Measurements from ENCODE around the gene MTA1.

Gene MTA1

DNA sequence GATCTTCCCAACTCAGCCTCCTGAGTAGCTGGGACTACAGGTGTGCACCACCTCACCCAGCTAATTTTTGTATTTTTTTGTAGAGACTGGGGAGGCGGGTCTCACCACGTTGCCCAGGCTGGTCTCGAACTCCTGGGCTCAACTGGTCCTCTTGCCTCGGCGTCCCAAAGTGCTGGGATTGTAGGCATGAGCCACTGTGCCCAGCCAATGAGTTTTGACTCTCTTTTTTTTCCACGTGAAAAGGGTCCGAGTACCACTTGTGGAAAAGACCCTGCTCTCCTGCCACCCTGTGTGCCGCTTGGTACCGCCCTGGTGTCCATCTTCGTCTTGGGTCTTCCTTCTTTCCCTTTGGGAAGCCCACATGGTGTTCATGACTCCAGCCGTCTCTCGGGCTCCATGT lies 89.0 kb downstream of the MTA1 start:
- Histone ChIP-seq H3K27me3 (replicated peaks; ENCODE audit: insufficient read depth, low read length) (peaks cover 83% of the 10 kb centered on the region), H3K79me2 (ENCODE audit: low read length) (no peaks in the 10 kb centered on the region), H4K20me1 (ENCODE audit: insufficient read depth, low read length) (no peaks in the 10 kb centered on the region), H3F3A (ENCODE audit: insufficient read depth, low read length) (no peaks in the 10 kb centered on the region), H3K9me3 (replicated peaks; ENCODE audit: insufficient read depth, low read length) (no peaks in the 10 kb centered on the region), H3K4me1 (ENCODE audit: low read length) (no peaks in the 10 kb centered on the region), H2AFZ (ENCODE audit: low read length) (no peak overlapping the region), H3K36me3 (replicated peaks; ENCODE audit: insufficient read depth, low read length) (no peaks in the 10 kb centered on the region), H3K9me2 (replicated peaks; ENCODE audit: insufficient read depth, low read length) (no peaks in the 10 kb centered on the region), H3K9ac (ENCODE audit: low read length) (no peak overlapping the region), H3K4me3 (ENCODE audit: low read length) (no peak overlapping the region), H3K27ac (ENCODE audit: low read length) (no peak overlapping the region), H3K4me2 (ENCODE audit: low read depth, low read length) (no peak overlapping the region)
- TF ChIP-seq EZH2 (optimal IDR thresholded peaks at IDR 0.05; ENCODE audit: low read depth, low read length) (no peak), EZH2phosphoT487 (IDR thresholded peaks at IDR 0.05; ENCODE audit: low read length) (no peak)
- TF ChIP-seq, protein P1, sequence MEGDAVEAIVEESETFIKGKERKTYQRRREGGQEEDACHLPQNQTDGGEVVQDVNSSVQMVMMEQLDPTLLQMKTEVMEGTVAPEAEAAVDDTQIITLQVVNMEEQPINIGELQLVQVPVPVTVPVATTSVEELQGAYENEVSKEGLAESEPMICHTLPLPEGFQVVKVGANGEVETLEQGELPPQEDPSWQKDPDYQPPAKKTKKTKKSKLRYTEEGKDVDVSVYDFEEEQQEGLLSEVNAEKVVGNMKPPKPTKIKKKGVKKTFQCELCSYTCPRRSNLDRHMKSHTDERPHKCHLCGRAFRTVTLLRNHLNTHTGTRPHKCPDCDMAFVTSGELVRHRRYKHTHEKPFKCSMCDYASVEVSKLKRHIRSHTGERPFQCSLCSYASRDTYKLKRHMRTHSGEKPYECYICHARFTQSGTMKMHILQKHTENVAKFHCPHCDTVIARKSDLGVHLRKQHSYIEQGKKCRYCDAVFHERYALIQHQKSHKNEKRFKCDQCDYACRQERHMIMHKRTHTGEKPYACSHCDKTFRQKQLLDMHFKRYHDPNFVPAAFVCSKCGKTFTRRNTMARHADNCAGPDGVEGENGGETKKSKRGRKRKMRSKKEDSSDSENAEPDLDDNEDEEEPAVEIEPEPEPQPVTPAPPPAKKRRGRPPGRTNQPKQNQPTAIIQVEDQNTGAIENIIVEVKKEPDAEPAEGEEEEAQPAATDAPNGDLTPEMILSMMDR (IDR thresholded peaks at IDR 0.05; ENCODE audit: low read length), result no peak
- no peak for DNase-seq

DNA sequence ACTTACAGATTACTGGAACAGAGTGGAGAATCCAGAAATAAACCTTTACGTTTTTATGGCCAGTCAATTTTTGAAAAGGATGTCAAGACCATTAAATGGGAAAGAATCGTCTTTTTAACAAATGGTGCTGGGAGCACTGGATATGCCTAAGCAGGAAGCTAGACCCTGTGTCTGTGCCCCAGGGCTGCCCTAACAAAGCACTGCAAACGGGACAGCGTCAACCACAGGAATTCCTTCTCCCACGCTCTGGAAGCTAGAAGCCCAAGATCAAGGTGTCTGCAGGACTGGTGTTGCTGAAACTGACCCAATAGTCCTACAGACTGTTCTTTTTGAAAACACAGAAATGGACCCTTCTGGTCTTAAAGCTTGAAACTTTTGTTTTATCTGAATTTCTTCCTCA lies 97.5 kb downstream of the MTA1 start:
- peaks cover 52% of the 10 kb centered on the region for H3K27me3 ChIP-seq (replicated peaks; ENCODE audit: insufficient read depth, low read length)
- no peak overlapping the region for H3K27ac ChIP-seq (ENCODE audit: low read length)
- TF ChIP-seq, protein P1 (IDR thresholded peaks at IDR 0.05; ENCODE audit: low read length), result no peak
- no peak for TF ChIP-seq EZH2 (optimal IDR thresholded peaks at IDR 0.05; ENCODE audit: low read depth, low read length)
- TF ChIP-seq EZH2phosphoT487 (IDR thresholded peaks at IDR 0.05; ENCODE audit: low read length), result no peak
- H3K4me2 ChIP-seq (ENCODE audit: low read depth, low read length), result no peak overlapping the region
- H3K9me3 ChIP-seq (replicated peaks; ENCODE audit: insufficient read depth, low read length), result no peaks in the 10 kb centered on the region
- no peaks in the 10 kb centered on the region for H3F3A ChIP-seq (ENCODE audit: insufficient read depth, low read length)
- H3K9ac ChIP-seq (ENCODE audit: low read length), result no peak overlapping the region
- H4K20me1 ChIP-seq (ENCODE audit: insufficient read depth, low read length), result no peaks in the 10 kb centered on the region
- H2AFZ ChIP-seq (ENCODE audit: low read length), result no peak overlapping the region
- no peaks in the 10 kb centered on the region for H3K79me2 ChIP-seq (ENCODE audit: low read length)
- H3K36me3 ChIP-seq (replicated peaks; ENCODE audit: insufficient read depth, low read length), result no peaks in the 10 kb centered on the region
- H3K9me2 ChIP-seq (replicated peaks; ENCODE audit: insufficient read depth, low read length), result no peaks in the 10 kb centered on the region
- H3K4me1 ChIP-seq (ENCODE audit: low read length), result no peaks in the 10 kb centered on the region
- no peak overlapping the region for H3K4me3 ChIP-seq (ENCODE audit: low read length)
- DNase-seq, result no peak

DNA sequence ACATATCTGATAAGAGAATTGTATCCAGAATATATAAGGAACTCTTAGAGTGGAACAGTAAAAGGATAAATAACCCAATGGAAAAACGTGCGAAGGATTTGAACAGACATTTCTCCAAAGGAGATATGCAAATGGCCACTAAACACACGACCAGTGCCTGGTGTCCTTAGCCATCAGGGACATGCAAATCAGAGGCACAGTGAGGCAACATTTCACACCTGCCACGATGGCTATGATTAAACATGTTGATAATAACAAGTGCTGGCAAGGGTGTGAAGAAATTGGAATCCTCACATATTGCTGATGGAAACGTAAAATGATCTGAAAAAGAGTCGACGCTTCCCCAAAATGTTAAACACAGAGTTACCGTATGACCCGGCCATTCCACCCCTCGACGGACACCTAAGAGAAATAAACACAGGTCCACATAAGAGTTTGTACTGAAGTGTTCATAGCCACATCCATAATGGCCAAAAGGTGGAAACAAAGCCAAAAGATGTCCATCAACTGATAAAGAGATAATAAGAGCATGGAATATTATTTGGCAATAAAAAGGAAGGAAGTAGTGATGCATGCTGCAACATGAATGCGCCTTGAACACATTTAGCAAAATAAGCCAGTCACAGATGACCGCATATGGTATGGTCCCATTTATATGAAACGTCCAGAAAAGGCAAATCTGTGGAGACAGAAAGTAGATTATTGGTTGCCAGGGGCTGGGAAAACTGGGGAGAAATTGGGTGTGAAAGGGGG lies 100.5 kb downstream of the MTA1 start:
- Histone ChIP-seq H3K79me2 (ENCODE audit: low read length) (no peaks in the 10 kb centered on the region), H3K36me3 (replicated peaks; ENCODE audit: insufficient read depth, low read length) (no peaks in the 10 kb centered on the region), H3K9me3 (replicated peaks; ENCODE audit: insufficient read depth, low read length) (no peaks in the 10 kb centered on the region), H3K9me2 (replicated peaks; ENCODE audit: insufficient read depth, low read length) (no peaks in the 10 kb centered on the region), H3K4me3 (ENCODE audit: low read length) (no peak overlapping the region), H3K9ac (ENCODE audit: low read length) (no peak overlapping the region), H3K27me3 (replicated peaks; ENCODE audit: insufficient read depth, low read length) (peaks cover 54% of the 10 kb centered on the region), H3K4me2 (ENCODE audit: low read depth, low read length) (no peak overlapping the region), H3K27ac (ENCODE audit: low read length) (no peak overlapping the region), H3F3A (ENCODE audit: insufficient read depth, low read length) (no peaks in the 10 kb centered on the region), H2AFZ (ENCODE audit: low read length) (no peak overlapping the region), H4K20me1 (ENCODE audit: insufficient read depth, low read length) (no peaks in the 10 kb centered on the region), H3K4me1 (ENCODE audit: low read length) (no peaks in the 10 kb centered on the region)
- TF ChIP-seq, protein P1 (IDR thresholded peaks at IDR 0.05; ENCODE audit: low read length), result no peak
- TF ChIP-seq EZH2phosphoT487 (IDR thresholded peaks at IDR 0.05; ENCODE audit: low read length) (no peak), EZH2 (optimal IDR thresholded peaks at IDR 0.05; ENCODE audit: low read depth, low read length) (no peak)
- DNase-seq, result no peak

Data from MM.1S (cell line).